Activated T-helper 9 cell treated with anti-CD3 and anti-CD28 coated beads, Interleukin-2, amount 50 U/mL, for 16 hours (primary cell): Measurements from ENCODE around the gene SMC5.
"Not testable (repeated sequence)": the region's sequence is repeated elsewhere in the genome, so short reads cannot be mapped to it uniquely, and the experiment has no call there.

Experiments used
- DNase-seq: peaks from one replicate; pipeline ENCODE4 v3.0.0-alpha.2; 2020; ENCODE audit warnings: low read depth

The SMC5 gene

DNA sequence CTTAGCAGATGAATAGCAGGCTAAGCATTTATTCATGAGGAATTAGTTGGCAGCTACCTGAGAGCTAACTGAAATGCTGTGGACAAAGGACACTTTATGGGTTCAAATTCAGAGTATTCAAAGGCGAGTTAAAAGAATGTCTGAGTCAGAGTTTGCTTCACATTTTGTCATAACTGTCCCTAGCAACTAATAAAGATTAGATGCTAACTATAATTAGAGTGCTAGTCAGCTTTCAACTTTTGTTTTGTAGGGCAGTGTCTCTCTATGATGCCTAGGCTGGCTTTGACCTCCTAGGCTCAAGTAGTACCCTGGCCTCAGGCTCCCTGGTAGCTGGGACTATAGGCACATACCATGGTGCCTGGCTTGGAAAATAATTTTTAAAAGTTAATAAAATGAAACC, 4.6 kb downstream of the SMC5 start:
- no peak for DNase-seq

DNA sequence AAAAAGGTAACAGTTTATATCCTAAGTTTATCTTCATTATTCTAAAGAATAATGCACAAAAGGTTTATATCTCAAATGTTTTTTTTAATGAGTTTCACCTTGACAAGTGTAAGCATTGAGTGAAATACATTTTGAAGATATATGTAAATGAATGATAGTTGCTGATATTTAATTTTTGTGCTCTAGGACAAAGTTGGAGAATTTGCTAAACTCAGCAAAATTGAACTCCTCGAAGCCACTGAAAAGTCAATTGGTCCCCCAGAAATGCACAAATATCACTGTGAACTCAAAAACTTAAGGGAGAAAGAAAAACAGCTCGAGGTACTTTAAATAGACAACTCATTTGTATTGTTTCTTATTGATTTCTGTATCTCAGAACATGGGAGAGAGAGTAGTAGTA, 19.5 kb downstream of the SMC5 start:
- no peak for DNase-seq

DNA sequence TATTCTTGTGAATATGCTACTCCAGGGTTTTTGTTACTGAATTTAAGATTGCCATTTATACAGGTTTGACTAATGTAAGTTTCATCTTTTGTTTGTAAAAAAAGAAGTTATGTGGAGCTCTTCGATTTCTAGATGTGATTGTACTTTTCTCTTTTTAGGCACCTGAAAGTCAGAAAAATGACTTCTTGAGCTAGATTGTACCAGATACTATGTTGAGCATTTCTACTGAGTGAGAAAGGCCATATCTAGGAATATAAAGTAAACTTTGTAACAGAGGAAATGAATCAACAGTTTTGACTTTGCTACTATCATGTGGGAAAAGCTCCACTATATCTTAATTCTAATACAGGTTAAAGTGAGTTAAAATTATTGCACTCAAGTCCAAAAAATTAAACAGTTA, 25.1 kb downstream of the SMC5 start:
- no peak for DNase-seq

DNA sequence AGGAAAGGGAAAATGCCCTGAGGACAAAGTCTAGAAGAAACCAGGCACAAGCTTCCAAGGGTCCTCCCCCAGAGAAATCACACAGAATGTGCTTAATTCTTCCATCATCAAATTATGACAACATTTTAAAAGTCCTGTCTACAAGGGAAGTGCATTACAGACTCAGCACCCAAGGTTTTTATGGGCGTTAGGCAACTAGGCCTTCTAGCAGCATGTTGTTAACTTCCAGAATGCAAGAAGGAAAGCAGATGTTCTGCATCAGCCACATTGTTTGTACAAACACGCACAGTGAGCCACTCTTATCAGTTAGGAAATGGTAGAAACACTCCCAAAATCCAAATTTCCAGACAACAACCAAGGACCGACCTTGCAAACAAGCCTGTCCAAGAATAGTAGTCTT, 26.5 kb downstream of the SMC5 start:
- DNase-seq: no peak

DNA sequence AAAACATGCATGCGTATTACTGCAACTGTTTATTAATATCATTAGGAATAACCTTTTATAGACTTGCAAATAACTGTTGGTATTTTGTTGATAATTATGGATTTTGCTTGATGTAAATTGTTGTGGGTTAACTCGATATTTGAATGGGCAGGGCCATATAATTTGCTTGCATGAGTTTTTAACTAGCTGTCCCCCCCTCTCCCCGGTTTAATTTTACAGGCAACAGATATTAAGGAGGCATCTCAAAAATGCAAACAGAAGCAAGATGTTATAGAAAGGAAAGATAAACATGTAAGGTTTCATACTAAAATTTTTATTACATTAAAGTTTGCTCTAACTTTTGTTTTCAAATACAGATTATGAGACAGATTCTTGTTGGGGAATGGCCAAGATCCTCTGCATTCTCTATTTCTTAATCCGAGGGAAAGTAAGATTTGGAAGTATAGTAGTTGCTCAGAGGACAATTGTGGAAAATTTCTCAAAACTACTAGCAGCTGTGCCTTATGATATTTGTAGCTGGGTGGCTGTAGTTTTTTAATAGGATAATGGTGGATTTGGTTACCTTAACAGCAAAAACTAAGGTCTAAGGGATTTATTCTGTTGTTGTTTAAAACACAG, 27.3 kb downstream of the SMC5 start:
- no peak for DNase-seq

DNA sequence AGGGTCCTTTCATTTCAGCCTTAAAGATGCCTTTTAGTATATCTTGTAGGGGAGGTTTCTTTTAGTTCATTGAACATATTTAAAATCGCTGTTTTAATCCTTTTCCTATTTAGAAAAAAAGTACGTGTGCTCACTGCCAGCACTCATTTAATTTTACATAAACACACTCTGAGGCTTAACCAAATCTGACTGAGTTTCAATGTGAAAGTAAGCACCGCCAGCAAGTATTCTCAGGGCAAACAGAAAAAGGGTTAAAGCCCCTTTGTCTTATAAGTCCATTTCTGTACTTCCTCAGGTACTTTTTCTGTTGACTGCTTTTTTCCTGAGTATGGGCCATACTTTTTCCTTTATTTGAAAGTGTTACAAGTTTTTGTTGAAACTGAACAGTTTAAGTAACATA, 31.8 kb downstream of the SMC5 start:
- no peak for DNase-seq

DNA sequence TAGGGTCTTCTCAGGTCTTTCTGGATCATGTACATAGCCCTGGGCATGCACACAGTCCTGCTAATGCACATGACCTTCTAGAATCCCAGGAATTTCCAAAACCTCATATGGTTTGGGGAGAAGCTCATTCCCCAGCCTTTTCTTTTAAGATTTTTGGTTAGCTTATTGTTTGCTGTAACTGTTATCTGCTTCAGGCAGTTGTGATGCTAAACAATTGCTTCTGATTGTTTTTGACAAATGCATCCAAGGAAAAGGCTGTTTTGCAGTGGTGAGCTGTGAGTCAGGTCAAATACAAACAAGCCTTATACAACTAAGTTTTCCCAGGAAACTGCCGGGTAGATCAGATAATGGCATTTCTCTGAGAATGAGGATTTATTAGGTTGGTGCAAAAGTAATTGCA, 32.7 kb downstream of the SMC5 start:
- no peak for DNase-seq

DNA sequence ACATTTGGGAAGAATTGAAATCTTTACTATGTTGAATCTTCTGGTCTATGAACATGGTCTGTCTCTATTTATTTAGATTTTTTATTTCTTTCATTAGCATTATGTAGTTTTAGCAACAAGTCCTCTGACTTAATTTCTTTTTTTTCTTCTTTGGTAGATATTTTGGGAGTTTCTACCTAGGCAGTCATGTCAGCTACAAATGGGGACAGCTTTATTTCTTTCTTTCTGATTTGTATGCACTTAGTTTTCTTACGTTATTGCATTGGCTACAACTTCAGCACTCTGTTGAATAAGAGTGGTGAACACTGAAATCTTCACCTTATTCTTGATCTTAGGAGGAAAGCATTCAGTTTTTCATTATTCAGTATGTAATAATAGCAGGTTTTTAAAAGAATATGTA, 33.5 kb downstream of the SMC5 start:
- no peak for DNase-seq

DNA sequence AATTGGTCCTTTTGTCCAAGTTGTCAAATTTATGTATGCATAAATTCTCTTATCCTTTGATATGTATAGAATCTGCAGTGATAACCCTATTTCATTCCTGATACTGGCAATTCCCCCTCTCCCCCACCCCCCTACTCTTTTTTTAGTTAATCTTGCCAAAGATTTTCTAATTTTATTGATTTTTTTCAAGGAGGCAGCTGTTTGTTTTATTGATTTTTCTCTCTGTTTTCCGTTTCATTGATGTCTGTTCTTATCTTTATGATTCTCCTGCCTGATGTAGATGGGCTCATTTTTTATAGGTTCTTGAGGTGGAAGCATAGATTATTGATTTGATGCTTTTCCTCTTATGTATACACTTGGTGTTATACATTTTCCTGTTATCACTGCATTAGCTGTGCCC, 34.4 kb downstream of the SMC5 start:
- no peak for DNase-seq

DNA sequence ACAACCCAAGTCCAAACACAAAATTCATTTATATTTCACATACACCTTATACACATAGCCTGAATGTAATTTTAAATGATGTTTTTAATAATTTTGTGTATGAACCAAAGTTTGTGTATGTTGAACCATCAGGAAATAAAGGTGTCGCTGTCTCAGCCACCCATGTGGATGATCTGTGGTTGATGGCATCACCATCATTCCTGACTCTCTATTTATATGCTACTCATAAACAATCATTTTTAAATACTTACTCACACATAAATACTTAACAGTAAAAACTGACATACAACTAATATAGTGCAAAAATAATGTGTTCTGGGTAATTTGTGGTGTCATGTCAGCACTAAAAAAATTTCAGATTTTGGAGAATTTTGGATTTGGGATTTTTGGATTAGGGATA, 38.4 kb downstream of the SMC5 start:
- no peak for DNase-seq

DNA sequence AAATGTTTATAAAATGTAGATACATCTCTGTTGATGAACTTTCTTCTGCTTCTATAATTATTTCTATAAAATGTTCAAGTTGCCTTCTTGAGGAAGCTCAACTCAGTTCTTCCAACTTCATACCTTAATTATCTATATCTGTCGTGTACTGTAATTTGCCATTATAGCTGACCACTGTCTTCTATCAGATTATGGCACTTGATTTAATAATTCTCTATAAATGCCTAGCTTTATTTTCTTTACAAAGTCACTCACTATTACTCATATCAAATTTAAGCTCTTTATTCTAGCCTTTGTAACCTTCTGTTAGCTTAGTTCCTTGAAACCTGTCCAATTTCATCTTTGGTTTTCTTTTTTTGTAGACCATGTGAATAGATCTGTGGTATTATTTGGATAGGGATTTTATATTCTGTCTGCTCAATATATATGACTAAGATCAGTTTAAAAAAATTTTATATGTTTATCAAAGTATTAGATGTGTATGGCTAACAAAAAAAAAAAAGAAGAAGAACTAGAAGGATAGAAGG, 39.5 kb downstream of the SMC5 start:
- DNase-seq: no peak

DNA sequence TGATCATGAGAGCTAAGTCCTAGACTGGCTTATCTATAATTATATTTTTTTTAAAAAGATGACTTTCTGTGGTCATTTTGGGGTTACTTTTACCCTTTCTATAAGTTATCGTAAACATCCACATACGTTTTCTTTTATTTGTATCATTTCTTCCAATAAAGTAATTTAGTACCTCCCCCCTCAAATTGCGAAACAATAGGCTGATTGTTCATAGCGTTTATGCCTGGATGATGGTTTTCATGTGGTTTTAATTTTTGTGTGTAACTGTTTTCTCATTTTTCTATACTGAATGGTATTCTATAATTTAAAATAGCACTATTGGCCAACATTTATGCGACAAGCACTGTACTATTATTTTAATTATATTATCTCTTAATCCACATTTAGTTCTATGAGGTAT, 44.5 kb downstream of the SMC5 start:
- DNase-seq: no peak

DNA sequence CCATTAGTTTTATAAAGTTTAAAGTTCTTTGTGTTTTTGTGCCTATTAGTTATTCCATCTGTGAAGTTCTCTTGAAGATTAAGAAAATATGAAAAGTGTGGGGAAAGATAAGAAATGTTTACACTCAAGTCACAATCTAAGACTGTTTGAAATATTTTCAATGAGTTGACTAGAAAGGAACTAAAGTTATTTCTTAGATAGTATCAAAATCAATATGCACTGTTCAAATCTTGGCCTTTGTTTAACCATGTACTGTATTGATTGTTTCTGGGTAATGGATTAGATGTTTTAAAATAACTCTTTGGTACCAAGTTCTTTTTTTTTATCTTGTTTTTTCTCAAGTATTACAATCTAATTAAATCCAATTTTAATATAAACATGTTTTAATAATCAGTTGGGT, 46.0 kb downstream of the SMC5 start:
- DNase-seq: no peak

DNA sequence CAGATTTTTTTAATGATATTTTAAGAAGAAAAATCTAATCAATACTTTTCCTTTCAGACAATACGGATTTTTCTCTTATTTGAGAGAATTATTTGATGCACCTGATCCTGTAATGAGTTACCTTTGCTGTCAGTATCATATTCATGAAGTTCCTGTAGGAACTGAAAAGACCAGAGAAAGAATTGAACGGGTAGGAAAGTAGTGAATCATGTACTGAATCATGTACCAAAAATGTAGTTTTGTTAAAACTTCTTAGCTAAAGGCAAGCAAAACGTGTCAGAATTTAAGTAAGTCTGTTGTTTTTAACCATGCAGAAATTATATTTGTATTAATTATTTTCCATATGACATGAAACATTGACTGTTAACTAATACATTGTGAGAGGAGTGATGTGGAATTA, 56.6 kb downstream of the SMC5 start:
- no peak for DNase-seq

DNA sequence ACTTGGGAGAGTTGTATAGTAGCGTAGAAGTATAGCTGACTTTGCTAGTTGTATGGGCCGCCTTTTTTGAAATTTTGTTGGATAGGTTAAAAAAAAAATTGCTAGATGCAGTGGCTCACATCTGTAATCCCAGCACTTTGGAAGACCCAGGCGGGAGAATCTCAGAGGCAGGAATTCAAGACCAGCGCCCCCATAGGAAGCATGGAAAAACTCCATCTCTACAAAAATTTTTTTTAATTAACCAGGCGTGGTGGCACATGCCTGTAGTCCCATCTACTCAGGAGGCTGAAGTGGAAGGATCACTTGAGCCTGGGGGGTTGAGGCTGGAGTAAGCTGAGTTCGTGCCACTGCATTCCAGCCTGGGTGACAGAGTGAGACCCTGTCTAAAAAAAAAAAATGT, 59.2 kb downstream of the SMC5 start:
- DNase-seq: no peak

DNA sequence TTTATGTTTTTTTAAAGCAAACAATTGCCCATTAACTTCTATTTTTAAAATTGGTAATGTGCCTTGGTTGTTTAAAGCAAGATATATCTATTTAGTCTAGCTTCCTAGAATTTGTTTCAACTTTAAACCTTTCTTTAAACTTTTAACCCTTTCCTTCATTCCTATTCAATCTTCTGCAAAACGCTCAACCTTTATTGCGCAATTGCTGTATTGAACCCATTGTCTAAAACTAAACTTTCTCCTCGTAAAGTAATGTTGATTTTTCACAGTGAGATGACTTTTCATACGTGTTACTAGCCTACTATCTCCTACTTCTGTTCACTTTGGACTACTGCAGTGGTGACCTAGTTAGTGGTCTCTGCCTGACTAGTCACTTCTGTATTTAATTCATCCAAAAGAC, 63.3 kb downstream of the SMC5 start:
- no peak for DNase-seq

DNA sequence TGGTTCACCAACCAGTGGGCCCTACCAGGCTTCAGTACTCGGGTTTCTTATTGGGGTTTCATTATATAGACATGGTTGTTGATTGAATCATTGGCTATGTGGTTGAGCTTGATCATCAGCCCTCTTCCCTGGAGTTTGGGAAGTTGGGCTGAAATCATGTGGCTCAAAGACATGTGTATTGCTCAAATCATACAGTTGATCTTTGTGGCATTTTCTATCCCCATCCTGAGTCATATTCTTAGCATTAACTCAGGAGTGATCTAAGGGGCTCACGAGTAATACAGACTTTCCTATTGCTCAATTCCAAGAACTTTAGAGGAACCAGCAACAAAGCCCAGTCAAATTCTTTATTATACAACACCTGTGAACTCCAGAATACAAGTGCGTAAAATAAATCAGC, 66.2 kb downstream of the SMC5 start:
- no peak for DNase-seq

DNA sequence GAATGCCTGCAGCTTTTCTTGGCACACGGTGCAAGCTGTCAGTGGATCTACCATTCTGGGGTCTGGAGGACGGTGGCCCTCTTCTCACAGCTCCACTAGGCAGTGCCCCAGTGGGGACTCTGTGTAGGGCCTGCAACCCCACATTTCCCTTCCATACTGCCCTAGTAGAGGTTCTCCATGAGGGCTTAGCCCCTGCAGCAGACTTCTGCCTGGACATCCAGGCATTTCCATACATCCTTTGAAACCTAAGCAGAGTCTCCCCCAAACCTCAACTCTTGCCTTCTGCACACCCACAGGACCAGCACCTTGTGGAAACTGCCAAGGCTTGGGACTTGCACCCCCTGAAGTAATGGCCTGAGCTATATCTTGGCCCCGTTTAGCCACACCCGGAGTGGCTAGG, 69.8 kb downstream of the SMC5 start:
- DNase-seq: not testable (repeated sequence)

DNA sequence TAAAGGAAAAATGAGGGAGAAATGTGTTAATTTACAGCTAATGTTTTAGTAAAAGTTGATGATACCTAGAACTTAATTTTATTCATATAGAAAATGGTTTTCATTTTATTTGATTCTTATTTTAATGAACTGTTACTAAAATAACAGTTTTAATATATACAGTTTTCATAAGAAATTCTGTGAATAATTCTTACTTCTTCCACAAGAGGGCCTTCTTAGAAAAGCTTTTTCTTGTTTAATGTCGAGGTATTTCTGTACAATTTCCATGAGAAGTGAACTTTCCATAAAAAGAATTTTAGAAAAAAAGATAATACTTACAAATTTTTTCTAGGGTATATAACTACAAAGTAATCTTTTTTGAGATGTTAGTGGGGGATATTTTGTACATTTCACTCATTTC, 81.8 kb downstream of the SMC5 start:
- DNase-seq: no peak

DNA sequence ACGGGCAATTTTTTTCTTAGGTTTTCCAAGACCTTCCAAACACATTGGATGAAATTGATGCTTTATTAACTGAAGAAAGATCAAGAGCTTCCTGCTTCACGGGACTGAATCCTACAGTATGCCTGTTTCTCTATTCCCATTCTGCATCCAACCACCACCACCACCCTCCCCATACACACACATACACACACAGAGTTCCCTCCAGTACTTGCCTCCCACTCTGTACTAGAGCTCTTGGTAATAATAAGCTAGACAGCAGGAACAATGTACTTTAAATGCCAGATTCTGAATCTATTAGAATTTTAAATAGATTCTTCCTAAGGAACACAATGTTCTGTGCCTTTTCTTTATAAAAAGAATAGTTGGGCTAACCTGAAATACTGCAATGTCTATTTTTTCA, 88.3 kb downstream of the SMC5 start:
- no peak for DNase-seq

DNA sequence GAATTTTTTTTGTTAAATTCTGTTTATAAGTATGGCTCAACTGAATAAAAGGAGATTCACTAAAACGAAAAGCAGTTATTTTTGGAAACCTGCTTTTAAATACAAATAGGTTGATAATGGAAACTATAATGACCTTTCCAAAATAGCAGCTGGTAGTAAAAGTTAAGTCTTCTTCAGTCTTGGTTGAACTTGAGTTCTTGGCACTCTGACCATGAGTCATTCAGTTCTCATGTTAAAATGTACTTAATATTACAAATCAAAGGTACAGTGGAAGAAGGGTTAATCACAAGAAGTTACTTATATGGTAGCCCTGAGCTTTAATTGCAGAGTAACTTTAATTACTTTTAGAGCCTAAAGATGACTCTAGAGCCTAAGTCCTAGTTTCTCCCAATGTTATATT, 93.6 kb downstream of the SMC5 start:
- DNase-seq: no peak

DNA sequence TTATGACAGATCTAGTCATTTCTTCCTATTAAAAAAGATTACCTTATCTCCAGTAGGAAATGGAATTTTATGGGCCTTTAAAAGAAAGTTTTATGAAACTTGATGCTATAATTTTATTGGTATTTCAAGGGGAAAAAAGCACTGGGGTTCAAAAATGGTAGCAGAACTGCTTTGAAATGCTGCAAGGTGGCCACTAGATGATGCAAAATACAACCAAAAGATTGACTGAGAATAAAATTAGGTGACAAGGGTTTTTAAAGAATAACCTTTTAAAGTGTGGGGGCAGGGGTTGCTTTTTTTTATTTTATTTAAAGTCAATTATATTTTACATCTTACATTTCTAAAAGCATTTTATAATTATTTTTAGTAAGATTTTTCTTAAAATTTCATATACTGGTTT, 94.0 kb downstream of the SMC5 start:
- DNase-seq: no peak

DNA sequence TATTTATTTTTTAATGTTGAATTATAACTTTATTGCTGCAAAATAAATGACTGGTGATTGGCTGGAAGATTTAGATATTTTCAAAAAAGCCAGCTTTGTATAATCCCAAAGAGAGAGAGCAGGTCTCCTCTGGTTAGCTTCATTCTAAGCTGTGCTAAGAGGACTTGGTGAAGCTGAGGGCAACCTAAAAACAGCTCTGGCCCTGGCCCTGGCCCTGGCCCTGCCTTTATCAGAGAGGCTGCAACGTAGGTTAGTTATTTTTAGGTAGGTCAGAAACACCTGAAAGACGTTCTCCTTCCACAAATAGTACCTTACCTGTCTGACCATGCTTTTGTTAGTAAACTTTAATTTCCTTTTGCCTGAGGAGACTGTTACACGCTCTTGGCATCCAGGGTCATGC, 97.0 kb downstream of the SMC5 start:
- DNase-seq: no peak

DNA sequence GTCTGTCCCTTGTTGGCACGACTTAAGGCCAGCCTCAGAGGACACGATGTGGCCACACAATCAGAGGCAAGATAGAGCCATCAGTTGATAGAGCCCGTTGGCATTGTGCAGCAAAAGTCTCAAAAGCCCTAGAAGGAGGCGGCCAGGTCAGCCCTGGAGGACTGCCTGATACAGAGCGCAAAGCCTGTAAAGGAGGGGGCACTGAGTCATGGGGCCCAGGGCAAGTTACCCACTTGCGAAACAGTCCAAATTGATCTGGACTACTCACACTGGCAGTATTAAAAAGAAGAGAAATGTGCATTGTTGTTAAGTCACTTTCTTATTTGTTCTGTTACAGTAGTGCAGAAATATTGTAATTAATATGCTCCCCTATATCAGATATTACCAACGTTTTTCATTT, 104.2 kb downstream of the SMC5 start:
- DNase-seq: no peak

DNA sequence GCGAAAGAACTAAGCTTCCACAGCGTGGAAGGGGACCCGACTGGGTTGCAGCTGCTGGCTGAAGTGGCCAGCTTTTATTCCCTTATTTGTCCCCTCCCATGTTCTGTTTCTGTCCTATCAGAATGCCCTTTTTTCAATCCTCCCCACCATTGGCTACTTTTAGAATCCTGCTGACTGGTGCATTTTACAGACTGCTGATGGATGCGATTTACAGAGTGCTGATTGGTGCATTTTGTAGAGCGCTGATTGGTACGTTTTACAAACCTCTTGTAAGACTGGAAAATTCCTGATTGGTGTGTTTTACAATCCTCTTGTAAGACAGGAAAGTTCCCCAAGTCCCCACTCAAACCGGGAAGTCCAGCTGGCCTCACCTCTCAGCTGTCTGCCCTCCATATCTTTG, 105.0 kb downstream of the SMC5 start:
- DNase-seq: no peak
